Natural killer cell (primary cell): ENCODE measurements around the gene PRKAR1B. TPM values are rescaled to one million over a fixed set of nuclear protein-coding genes. Genes with fewer than 3 reads are reported as not detected.

ENCODE experiments used
- ATAC-seq, 3 donors: fragments of 150-1000 bp in 2 of 3; fragments of 200-7000 bp in 1 of 3; cut with Tn5 transposase; 1 replicate in 1 of 3; 2 replicates in 2 of 3; pipeline ENCODE4 v1.10.0; 2021; ENCODE audit warnings: mild to moderate bottlenecking in 2 of 3, moderate library complexity in 2 of 3
- DNase-seq, 2 donors: peaks; one replicate each; pipeline versions ENCODE4 v3.0.0 to v3.0.0-alpha.2; 2013 to 2021; ENCODE audit warnings: mixed read lengths in 1 of 2
- H3K27ac ChIP-seq: one replicate; pipeline ENCODE4 v1.5.1; 2013; ENCODE audit warnings: mild to moderate bottlenecking, low read length
- H3K27me3 ChIP-seq: one replicate; pipeline ENCODE4 v1.6.1; 2013; ENCODE audit warnings: low read length; ENCODE audit not compliant: control insufficient read depth, insufficient read depth
- H3K36me3 ChIP-seq: one replicate; pipeline ENCODE4 v1.6.1; 2013; ENCODE audit warnings: low read length; ENCODE audit not compliant: control insufficient read depth, insufficient read depth
- H3K4me1 ChIP-seq: one replicate; pipeline ENCODE4 v1.6.1; 2013; ENCODE audit warnings: low read length; ENCODE audit not compliant: control insufficient read depth, insufficient read depth
- H3K4me3 ChIP-seq: one replicate; pipeline ENCODE4 v1.5.1; 2013; ENCODE audit warnings: low read length
- H3K9me3 ChIP-seq: one replicate; pipeline ENCODE4 v1.6.1; 2013; ENCODE audit warnings: low read length; ENCODE audit not compliant: control insufficient read depth, insufficient read depth
- H3K27ac Mint-ChIP-seq, 2 donors: one replicate each; pipeline ENCODE4 v1.8.0; 2022; ENCODE audit warnings: mild to moderate bottlenecking in 2 of 2, mixed read lengths in 2 of 2, moderate library complexity in 1 of 2
- H3K27me3 Mint-ChIP-seq, 2 donors: one replicate each; pipeline ENCODE4 v1.8.0; 2022; ENCODE audit warnings: low read depth in 2 of 2, mixed read lengths in 2 of 2
- H3K36me3 Mint-ChIP-seq: one replicate; pipeline ENCODE4 v1.8.0; 2022; ENCODE audit warnings: mixed read lengths
- H3K4me1 Mint-ChIP-seq, 2 donors: one replicate each; pipeline ENCODE4 v1.8.0; 2022; ENCODE audit warnings: mixed read lengths in 2 of 2
- H3K4me3 Mint-ChIP-seq: one replicate; pipeline ENCODE4 v1.8.0; 2022; ENCODE audit warnings: mild to moderate bottlenecking, moderate library complexity, mixed read lengths
- H3K9me3 Mint-ChIP-seq, 2 donors: one replicate each; pipeline ENCODE4 v1.8.0; 2022; ENCODE audit warnings: mixed read lengths in 2 of 2
- CTCF ChIP-seq: fragments of 200-600 bp; IDR thresholded peaks from one replicate; pipeline ENCODE4 v1.8.0; 2022; ENCODE audit warnings: antibody characterized with exemption
- WGBS: methylation state at CpG from one replicate; pipeline ENCODE4 v1.1.7; 2013; ENCODE audit warnings: missing lambda C conversion rate; ENCODE audit not compliant: insufficient coverage; 5-methylcytosine and 5-hydroxymethylcytosine counted together
- intact Hi-C: fragments of 100-400 bp; cut with micrococcal nuclease; formaldehyde crosslinking; loops from one replicate; pipeline ENCODE4 v1.14.2; 2022
- total RNA-seq, 4 donors: library from RNA; stranded (reverse); fragments of 120-200 nt in 1 of 4; gene quantifications; one replicate each; pipeline versions ENCODE4 v1.2.3 to v1.2.4, GENCODE V29; 2013 to 2022

Gene PRKAR1B
- total RNA-seq, 3 donors from 2014 or later (not counting 1 experiment from before 2014, with no cell fraction given), result 2.4 to 3.8 (median 3.0) TPM

DNA sequence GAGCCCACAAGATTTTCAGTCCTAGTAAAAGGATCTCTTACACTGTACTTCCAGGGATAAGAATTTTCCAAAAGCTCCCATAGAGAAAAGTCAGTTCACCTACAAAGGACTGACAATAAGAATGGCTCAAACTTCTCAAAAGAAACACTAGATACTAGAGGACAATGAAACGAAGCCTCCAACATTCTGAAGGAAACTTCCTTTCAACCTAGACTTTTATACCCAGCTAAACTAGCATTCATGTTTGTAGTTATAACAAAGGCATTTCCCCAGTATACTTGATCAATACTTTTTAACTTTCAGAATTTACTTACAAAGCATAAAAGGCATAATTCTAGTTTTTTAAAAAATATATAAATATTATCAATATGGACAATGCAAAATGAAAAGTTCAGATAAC lies 41.5 kb downstream of the PRKAR1B start:
- Histone ChIP-seq H3K27ac (no peak overlapping the region), H3K27me3 (no peaks in the 10 kb centered on the region), H3K36me3 (no peaks in the 10 kb centered on the region), H3K4me3 (no peak overlapping the region), H3K9me3 (peaks cover 24% of the 10 kb centered on the region), H3K4me1 (no peaks in the 10 kb centered on the region)
- 100% methylated on average over 1 of the region's 1 CpG for WGBS
- peaks cover 10 to 20% of the 10 kb centered on the region in 2 donors for H3K9me3 Mint-ChIP-seq
- TF ChIP-seq CTCF, result no peak
- no peaks in the 10 kb centered on the region for H3K4me1 Mint-ChIP-seq
- intact Hi-C loops, result no loop called here
- no peak for ATAC-seq
- no peaks in the 10 kb centered on the region for H3K27me3 Mint-ChIP-seq
- no peak overlapping the region for H3K27ac Mint-ChIP-seq
- DNase-seq, result no peak
- H3K36me3 Mint-ChIP-seq, result peaks cover 17% of the 10 kb centered on the region
- H3K4me3 Mint-ChIP-seq, result no peak overlapping the region

DNA sequence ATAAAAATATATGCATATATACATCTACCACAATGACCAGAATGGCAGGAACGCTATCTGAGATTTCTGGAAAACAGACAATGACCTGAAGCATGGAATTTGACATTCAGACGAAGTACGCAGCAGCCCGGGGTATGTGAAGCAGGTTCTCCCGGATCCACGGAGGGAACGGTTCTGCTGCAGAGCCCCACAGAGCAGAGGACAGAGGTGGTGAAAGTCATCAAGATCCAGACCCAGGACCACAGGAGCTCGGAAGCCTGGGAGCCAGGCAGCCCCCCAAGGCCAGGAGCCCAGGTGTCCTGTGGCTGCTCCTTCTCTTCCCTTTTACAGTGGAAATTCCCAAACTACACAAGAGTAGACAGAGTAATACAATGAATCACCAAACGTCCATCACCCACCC lies 42.7 kb downstream of the PRKAR1B start:
- H3K4me1 Mint-ChIP-seq, result no peaks in the 10 kb centered on the region
- H3K27me3 ChIP-seq, result no peaks in the 10 kb centered on the region
- H3K4me3 ChIP-seq, result no peak overlapping the region
- no peak overlapping the region for H3K27ac Mint-ChIP-seq
- 96% methylated on average over 9 of the region's 9 CpGs for WGBS
- DNase-seq (no peak), ATAC-seq (no peak)
- H3K9me3 ChIP-seq, result peaks cover 24% of the 10 kb centered on the region
- no peaks in the 10 kb centered on the region for H3K4me1 ChIP-seq
- H3K27me3 Mint-ChIP-seq, result no peaks in the 10 kb centered on the region
- no peak overlapping the region for H3K27ac ChIP-seq
- TF ChIP-seq CTCF, result no peak
- H3K36me3 ChIP-seq, result no peaks in the 10 kb centered on the region
- no peak overlapping the region for H3K4me3 Mint-ChIP-seq
- peaks cover 10 to 20% of the 10 kb centered on the region in 2 donors for H3K9me3 Mint-ChIP-seq
- H3K36me3 Mint-ChIP-seq, result peaks cover 17% of the 10 kb centered on the region
- intact Hi-C loops, result no loop called here

DNA sequence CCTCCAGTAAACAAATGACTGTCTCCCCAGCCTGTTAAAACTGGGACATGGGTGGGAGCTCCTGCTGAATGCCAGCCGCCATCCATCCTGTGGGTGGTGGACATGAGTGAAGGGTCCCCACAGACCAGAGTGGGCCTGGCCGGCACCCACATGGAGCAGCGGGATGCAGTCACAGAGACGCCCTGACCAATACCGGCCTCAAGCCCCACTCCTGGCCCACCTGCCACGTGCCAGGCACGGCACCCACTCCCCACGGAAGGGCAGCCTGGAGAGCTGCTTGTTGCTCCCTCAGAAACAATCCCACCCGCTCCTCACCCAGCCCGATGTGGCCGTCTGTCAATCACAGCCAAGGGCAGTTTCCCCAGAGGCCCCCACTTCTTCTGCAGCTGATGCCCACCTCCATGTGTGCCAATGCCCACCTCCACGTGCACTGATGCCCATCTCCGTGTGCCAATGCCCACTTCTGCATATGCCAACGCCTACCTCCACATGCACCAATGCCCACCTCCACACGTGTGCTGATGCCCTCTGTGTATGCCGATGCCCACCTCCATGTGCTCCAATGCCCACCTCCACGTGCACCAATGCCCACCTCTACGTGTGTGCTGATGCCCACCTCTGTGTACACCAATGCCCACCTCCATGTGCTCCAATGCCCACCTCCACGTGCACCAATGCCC lies 43.4 kb downstream of the PRKAR1B start:
- Histone ChIP-seq H3K9me3 (peaks cover 23% of the 10 kb centered on the region), H3K36me3 (no peaks in the 10 kb centered on the region), H3K27me3 (no peaks in the 10 kb centered on the region), H3K4me3 (no peak overlapping the region), H3K27ac (no peak overlapping the region), H3K4me1 (no peaks in the 10 kb centered on the region)
- intact Hi-C loops, result no loop called here
- ATAC-seq, result no peak
- WGBS, result 95% methylated on average over 19 of the region's 19 CpGs
- Mint-ChIP-seq H3K4me3 (no peak overlapping the region), H3K27ac (no peak overlapping the region), H3K36me3 (peaks cover 17% of the 10 kb centered on the region), H3K27me3 (no peaks in the 10 kb centered on the region), H3K4me1 (no peaks in the 10 kb centered on the region), H3K9me3 (peaks cover 10 to 19% of the 10 kb centered on the region in 2 donors)
- no peak for TF ChIP-seq CTCF
- DNase-seq, result no peak

- peaks cover 15% of the 10 kb centered on the region for H3K9me3 ChIP-seq
- no peak overlapping the region for H3K4me3 ChIP-seq
- no peaks in the 10 kb centered on the region for H3K27me3 ChIP-seq
- no peaks in the 10 kb centered on the region for H3K4me1 ChIP-seq
- intact Hi-C loops, result no loop called here
- no peak for DNase-seq
- no peaks in the 10 kb centered on the region for H3K36me3 ChIP-seq
- H3K4me1 Mint-ChIP-seq, result no peaks in the 10 kb centered on the region
- peaks cover 10 to 16% of the 10 kb centered on the region in 2 donors for H3K9me3 Mint-ChIP-seq
- ATAC-seq, result no peak
- no peak overlapping the region for H3K27ac ChIP-seq
- H3K4me3 Mint-ChIP-seq, result no peak overlapping the region
- WGBS, result 98% methylated on average over 11 of the region's 11 CpGs
- no peak overlapping the region for H3K27ac Mint-ChIP-seq
- H3K36me3 Mint-ChIP-seq, result peaks cover 16% of the 10 kb centered on the region
- no peaks in the 10 kb centered on the region for H3K27me3 Mint-ChIP-seq
- TF ChIP-seq CTCF, result no peak
These were observed 44.3 kb downstream of the PRKAR1B start for GRCh38 chr7:682810-683209.
